ENCODE measurements around the gene CEP192.

DNA sequence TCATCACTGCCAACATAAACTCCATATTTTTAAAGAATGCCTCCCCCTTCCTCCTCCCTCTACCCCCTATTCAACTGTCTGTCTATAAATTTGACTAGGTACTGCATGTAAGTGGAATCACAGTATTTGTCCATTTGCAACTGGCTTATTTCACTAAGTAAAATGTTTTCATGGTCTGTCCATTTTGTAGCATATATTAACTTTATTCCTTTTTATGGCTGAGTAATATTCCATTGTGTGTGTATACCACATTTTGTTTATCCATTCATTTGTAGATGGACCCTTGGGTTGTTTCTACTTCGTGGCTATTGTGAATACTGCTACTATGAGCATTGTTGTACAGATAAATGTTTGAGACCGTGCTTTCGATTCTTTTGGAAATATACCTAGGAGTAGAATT, 32.7 kb upstream of the CEP192 start:
- TF ChIP-seq, protein P1, sequence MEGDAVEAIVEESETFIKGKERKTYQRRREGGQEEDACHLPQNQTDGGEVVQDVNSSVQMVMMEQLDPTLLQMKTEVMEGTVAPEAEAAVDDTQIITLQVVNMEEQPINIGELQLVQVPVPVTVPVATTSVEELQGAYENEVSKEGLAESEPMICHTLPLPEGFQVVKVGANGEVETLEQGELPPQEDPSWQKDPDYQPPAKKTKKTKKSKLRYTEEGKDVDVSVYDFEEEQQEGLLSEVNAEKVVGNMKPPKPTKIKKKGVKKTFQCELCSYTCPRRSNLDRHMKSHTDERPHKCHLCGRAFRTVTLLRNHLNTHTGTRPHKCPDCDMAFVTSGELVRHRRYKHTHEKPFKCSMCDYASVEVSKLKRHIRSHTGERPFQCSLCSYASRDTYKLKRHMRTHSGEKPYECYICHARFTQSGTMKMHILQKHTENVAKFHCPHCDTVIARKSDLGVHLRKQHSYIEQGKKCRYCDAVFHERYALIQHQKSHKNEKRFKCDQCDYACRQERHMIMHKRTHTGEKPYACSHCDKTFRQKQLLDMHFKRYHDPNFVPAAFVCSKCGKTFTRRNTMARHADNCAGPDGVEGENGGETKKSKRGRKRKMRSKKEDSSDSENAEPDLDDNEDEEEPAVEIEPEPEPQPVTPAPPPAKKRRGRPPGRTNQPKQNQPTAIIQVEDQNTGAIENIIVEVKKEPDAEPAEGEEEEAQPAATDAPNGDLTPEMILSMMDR (IDR thresholded peaks at IDR 0.05) = no peak
- TF ChIP-seq POLR2A (IDR thresholded peaks at IDR 0.05) (no peak), EP300 (IDR thresholded peaks at IDR 0.05) (no peak)
